K562 (cell line): ENCODE results near the gene PTPN7. TPM values are rescaled to one million over a fixed set of nuclear protein-coding genes. Genes with fewer than 3 reads are reported as not detected.
A peak's percentile ranks its signal among the peaks of the same experiment; 100 is the strongest.
"Not testable (repeated sequence)": the region's sequence is repeated elsewhere in the genome, so short reads cannot be mapped to it uniquely, and the experiment has no call there.

ENCODE experiments used
- ATAC-seq: fragments of 200-7000 bp; cut with Tn5 transposase; 3 replicates; pipeline ENCODE4 v1.9.1; 2020; ENCODE audit warnings: moderate library complexity
- BruUV-seq: library from RNA; stranded (reverse); fragments of 400-500 nt; replicated peaks from 2 replicates; lab custom pipeline; 2021; lab: Mats Ljungman, UMichigan
- CTCF ChIA-PET: fragments of 300-600 bp; formaldehyde crosslinking; extraction: SDS; loops from one replicate; lab custom pipeline; 2021; ENCODE audit warnings: low intra/inter-chr PET ratio; lab: Yijun Ruan, JAX
- POLR2A ChIA-PET: fragments of 300-600, 350-650 bp; sonication (Branson Sonifier 250); formaldehyde crosslinking; extraction: SDS; loops from one replicate; lab custom pipeline; 2021; ENCODE audit warnings: antibody characterized with exemption, inconsistent platforms; lab: Yijun Ruan, JAX
- DNase-seq, 4 experiments: peaks; one replicate each; pipeline versions ENCODE4 v3.0.0 to v3.0.0-alpha.2; 2011 to 2018; ENCODE audit warnings: low spot score in 3 of 4, mixed read lengths in 3 of 4; ENCODE audit errors: extremely low read depth in 1 of 4
- FAIRE-seq: peaks from 2 replicates; lab custom pipeline; 2011; peaks lifted over from hg19 to GRCh38; lab: Jason Lieb, UNC
- H2AFZ ChIP-seq: 2 replicates; pipeline ENCODE4 v1.6.0; 2011; ENCODE audit warnings: low read depth, low read length, control low read depth, inconsistent platforms
- H3K27ac ChIP-seq: fragments of 200-600 bp; 3 replicates; pipeline ENCODE4 v1.8.0; 2011; ENCODE audit warnings: low read depth, mild to moderate bottlenecking, control low read depth, inconsistent platforms, low read length, moderate library complexity, mixed read lengths; ENCODE audit errors: extremely low read depth
- H3K27me3 ChIP-seq, 2 experiments: fragments of 300-600 bp in 1 of 2; 2 replicates in 1 of 2; 3 replicates in 1 of 2; pipeline versions ENCODE4 v1.6.0 to v1.8.0; 2011; ENCODE audit warnings: inconsistent platforms in 2 of 2, low read length in 2 of 2, mild to moderate bottlenecking in 1 of 2, mixed read lengths in 1 of 2, moderate library complexity in 1 of 2; ENCODE audit not compliant: control insufficient read depth in 2 of 2, insufficient read depth in 2 of 2
- H3K36me3 ChIP-seq: fragments of 300-600 bp; 3 replicates; pipeline ENCODE4 v1.8.0; 2011; ENCODE audit warnings: mild to moderate bottlenecking, low read length, inconsistent platforms; ENCODE audit not compliant: control insufficient read depth, insufficient read depth
- H3K4me1 ChIP-seq, 2 experiments: fragments of 200-600 bp in 1 of 2; replicated peaks in 1 of 2; 2 replicates in 1 of 2; 3 replicates in 1 of 2; pipeline versions ENCODE4 v1.5.1 to v1.8.0; 2011; ENCODE audit warnings: inconsistent platforms in 2 of 2, low read length in 2 of 2, mild to moderate bottlenecking in 1 of 2, mixed read lengths in 1 of 2, moderate library complexity in 1 of 2; ENCODE audit not compliant: control insufficient read depth in 2 of 2, insufficient read depth in 2 of 2
- H3K4me2 ChIP-seq: 2 replicates; pipeline ENCODE4 v1.6.1; 2011; ENCODE audit warnings: low read length, control low read depth, inconsistent platforms, mixed read lengths; ENCODE audit not compliant: insufficient read depth
- H3K4me3 ChIP-seq: fragments of 200-600 bp; sonication (generic), shearing (Covaris generic); 2 replicates; pipeline ENCODE4 v1.5.1; 2016; ENCODE audit warnings: control low read depth, inconsistent platforms
- H3K79me2 ChIP-seq: fragments of 200-600 bp; 3 replicates; pipeline ENCODE4 v1.8.0; 2011; ENCODE audit warnings: low read length, inconsistent platforms; ENCODE audit not compliant: control insufficient read depth, insufficient read depth
- H3K9ac ChIP-seq, 2 experiments: 2 replicates each; pipeline versions ENCODE4 v1.6.0 to v1.6.1; 2011; ENCODE audit warnings: low read depth in 2 of 2, low read length in 2 of 2, control low read depth in 1 of 2, inconsistent platforms in 1 of 2, mild to moderate bottlenecking in 1 of 2, mixed read lengths in 1 of 2; ENCODE audit not compliant: insufficient read depth in 1 of 2
- H3K9me1 ChIP-seq: one replicate; pipeline ENCODE4 v1.6.0; 2011; ENCODE audit warnings: inconsistent platforms, mild to moderate bottlenecking, low read length, moderate library complexity; ENCODE audit not compliant: control insufficient read depth, insufficient read depth
- H3K9me3 ChIP-seq: replicated peaks from 2 replicates; pipeline ENCODE4 v1.5.1; 2011; ENCODE audit warnings: low read depth, low read length, inconsistent platforms; ENCODE audit not compliant: control insufficient read depth, insufficient read depth
- H4K20me1 ChIP-seq: replicated peaks from 2 replicates; pipeline ENCODE4 v1.6.1; 2011; ENCODE audit warnings: low read length, inconsistent platforms, mixed read lengths; ENCODE audit not compliant: control insufficient read depth, insufficient read depth
- MBD2 ChIP-seq: sonication (generic); IDR thresholded peaks from 2 replicates; pipeline ENCODE4 v1.6.1; 2016; ENCODE audit warnings: low read depth, borderline replicate concordance
- POLR2A ChIP-seq: fragments of 450-650 bp; conservative IDR thresholded peaks from 2 replicates; pipeline ENCODE4 v1.6.1; 2016
- POLR2AphosphoS2 ChIP-seq: IDR thresholded peaks from 2 replicates; pipeline ENCODE4 v1.6.1; 2012; ENCODE audit warnings: low read length, improper control_type of control experiment
- POLR2B ChIP-seq: fragments of 450-650 bp; IDR thresholded peaks from 2 replicates; pipeline ENCODE4 v1.6.1; 2018; ENCODE audit warnings: low read depth; ENCODE audit not compliant: partially characterized antibody
- SNIP1 ChIP-seq: fragments of 450-650 bp; IDR thresholded peaks from 2 replicates; pipeline ENCODE4 v1.7.1; 2017; ENCODE audit warnings: low read depth, mild to moderate bottlenecking
- SUPT5H ChIP-seq: fragments of 450-650 bp; IDR thresholded peaks from 2 replicates; pipeline ENCODE4 v1.6.1; 2016
- ZNF3 ChIP-seq: fragments of 250-450 bp; sonication (Bioruptor Pico); IDR thresholded peaks from 2 replicates; pipeline ENCODE4 v1.5.0; 2021; ENCODE audit warnings: mild to moderate bottlenecking, moderate library complexity
- ZNF384 ChIP-seq: IDR thresholded peaks from 2 replicates; pipeline ENCODE4 v1.6.1; 2012; ENCODE audit warnings: low read depth, low read length, improper control_type of control experiment
- ZNF586 ChIP-seq: fragments of 450-650 bp; formaldehyde crosslinking; conservative IDR thresholded peaks from 2 replicates; pipeline ENCODE4 v1.4.0; 2020; ENCODE audit warnings: mild to moderate bottlenecking, moderate library complexity
- ZNF75A ChIP-seq: fragments of 450-650 bp; formaldehyde crosslinking; IDR thresholded peaks from 2 replicates; pipeline ENCODE4 v1.4.0; 2020; ENCODE audit warnings: mild to moderate bottlenecking
- WGBS: fragments of 100-300 bp; shearing (Covaris generic); methylation state at CpG from one replicate; pipeline ENCODE4 v1.1.6; 2016; ENCODE audit warnings: low coverage, mixed read lengths; ENCODE audit not compliant: insufficient coverage; ENCODE audit errors: missing lambda C conversion rate; 5-methylcytosine and 5-hydroxymethylcytosine counted together
- in situ Hi-C: fragments of 300-500 bp; cut with MboI; formaldehyde crosslinking; loops from 4 replicates; pipeline ENCODE4 v1.15.0; 2018; ENCODE audit warnings: inconsistent platforms, mixed read lengths
- intact Hi-C: fragments of 100-400 bp; cut with micrococcal nuclease; formaldehyde crosslinking; loops from 2 replicates; pipeline ENCODE4 v1.14.2; 2022
- polyA plus RNA-seq, 8 experiments: library from polyadenylated mRNA; depleted of rRNA in 4 of 8; stranded (reverse) in 5 of 8; unstranded in 3 of 8; fragments of >200 nt; fragmentation: Nextera tagmentation in 2 of 8; fragmentation: Illumina TruSeq in 1 of 8; extraction: Ambion mirVana in 2 of 8; extraction: Trizol in 1 of 8; gene quantifications; 2 replicates each; pipeline versions ENCODE4 v1.2.1 to v1.2.3, GENCODE V29; 2011 to 2014; ENCODE audit warnings: inconsistent platforms in 1 of 8, missing spikeins in 1 of 8
- total RNA-seq, 7 experiments: library from RNA; depleted of rRNA in 6 of 7; stranded (reverse); fragments of >200 nt in 6 of 7; fragmentation: Illumina TruSeq in 2 of 7; extraction: Trizol in 2 of 7; gene quantifications; 2 replicates each; pipeline versions ENCODE4 v1.2.1 to v1.2.3, GENCODE V29; 2011 to 2021; ENCODE audit warnings: low replicate concordance in 1 of 7
- TF ChIP-seq, protein P1 (sequence below), 2 experiments: fragments of 450-650 bp; formaldehyde crosslinking in 1 of 2; IDR thresholded peaks; 2 replicates each; pipeline versions ENCODE4 v1.4.0 to v1.6.1; 2014 to 2020; ENCODE audit warnings: mild to moderate bottlenecking in 2 of 2, borderline replicate concordance in 1 of 2, low read depth in 1 of 2
- TF ChIP-seq, protein P2 (sequence below): fragments of 250-450 bp; sonication (Bioruptor Pico); IDR thresholded peaks from 2 replicates; pipeline ENCODE4 v1.9.0; 2021; ENCODE audit warnings: mild to moderate bottlenecking

Gene PTPN7
- total and polyA plus RNA-seq, 9 of the 15 experiments (the other 6 are each of a cell fraction or from before 2014, with no cell fraction given): 18.7 to 144 (median 120) TPM

DNA sequence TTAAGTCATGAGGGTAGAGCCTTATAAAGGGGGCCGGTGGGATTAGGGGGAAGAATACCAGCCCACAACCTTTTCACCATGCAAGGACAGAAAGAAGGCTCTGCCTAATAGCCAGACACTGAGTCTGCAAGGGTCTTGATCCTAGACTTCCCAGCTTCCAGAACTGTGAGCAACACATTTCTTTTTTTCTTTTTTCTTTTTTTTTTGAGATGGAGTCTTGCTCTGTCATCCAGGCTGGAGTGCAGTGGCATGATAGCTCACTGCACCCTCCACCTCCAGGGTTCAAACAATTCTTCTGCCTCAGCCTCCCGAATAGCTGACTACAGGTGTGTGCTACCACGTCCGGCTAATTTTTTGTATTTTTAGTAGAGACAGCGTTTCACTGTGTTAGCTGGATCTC, 14.1 kb downstream of the PTPN7 start:
- no peak for ATAC-seq
- BruUV-seq: no TSS peak
- POLR2A ChIA-PET: interaction anchor here (0.6 to 8.9 kb wide), 6 partner anchors 10 to 279 kb away, joined by 3 to 49 read pairs (median 10); partner anchors contain the start of gene PTPN7

DNA sequence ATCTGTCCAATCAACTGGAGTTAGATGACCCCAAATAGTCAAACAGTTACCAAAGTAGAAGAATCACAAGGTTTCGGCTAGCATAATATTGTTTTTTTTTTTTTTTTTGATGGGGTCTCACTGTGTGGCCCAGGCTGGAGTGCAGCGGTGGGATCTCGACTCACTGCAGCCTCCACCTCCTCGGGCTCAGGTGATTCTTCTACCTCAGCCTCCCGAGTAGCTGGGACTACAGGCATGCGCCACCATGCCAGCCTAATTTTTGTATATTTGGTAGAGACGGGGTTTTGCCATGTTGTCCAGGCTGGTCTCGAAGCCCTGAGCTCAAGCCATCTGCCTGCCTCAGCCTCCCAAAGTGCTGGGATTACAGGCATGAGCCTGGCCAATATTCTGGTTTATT, 14.7 kb downstream of the PTPN7 start:
- FAIRE-seq, H3K27ac ChIP-seq, intact Hi-C loops, H3K9me1 ChIP-seq, H3K4me2 ChIP-seq, BruUV-seq, H3K9me3 ChIP-seq, H3K9ac ChIP-seq, H3K4me3 ChIP-seq, in situ Hi-C loops, DNase-seq, ATAC-seq, H3K27me3 ChIP-seq, H2AFZ ChIP-seq, H4K20me1 ChIP-seq, CTCF ChIA-PET: not testable (repeated sequence)
- 98% methylated on average over 5 of the region's 8 CpGs for WGBS
- H3K36me3 ChIP-seq: peaks cover 43% of the 10 kb centered on the region
- H3K4me1 ChIP-seq: peaks cover 27 to 36% of the 10 kb centered on the region in 2 experiments; a peak in 4 of 5 replicates
- peaks cover 25% of the 10 kb centered on the region for H3K79me2 ChIP-seq
- POLR2A ChIA-PET: interaction anchor here (0.6 to 8.9 kb wide), 7 partner anchors 10 to 449 kb away, joined by 3 to 49 read pairs (median 3); partner anchors contain the start of gene PTPN7
- 0 out of 2 replicates have a peak, but pooled peaks have one; percentile 16 for TF ChIP-seq ZNF384
- TF ChIP-seq, protein P1, sequence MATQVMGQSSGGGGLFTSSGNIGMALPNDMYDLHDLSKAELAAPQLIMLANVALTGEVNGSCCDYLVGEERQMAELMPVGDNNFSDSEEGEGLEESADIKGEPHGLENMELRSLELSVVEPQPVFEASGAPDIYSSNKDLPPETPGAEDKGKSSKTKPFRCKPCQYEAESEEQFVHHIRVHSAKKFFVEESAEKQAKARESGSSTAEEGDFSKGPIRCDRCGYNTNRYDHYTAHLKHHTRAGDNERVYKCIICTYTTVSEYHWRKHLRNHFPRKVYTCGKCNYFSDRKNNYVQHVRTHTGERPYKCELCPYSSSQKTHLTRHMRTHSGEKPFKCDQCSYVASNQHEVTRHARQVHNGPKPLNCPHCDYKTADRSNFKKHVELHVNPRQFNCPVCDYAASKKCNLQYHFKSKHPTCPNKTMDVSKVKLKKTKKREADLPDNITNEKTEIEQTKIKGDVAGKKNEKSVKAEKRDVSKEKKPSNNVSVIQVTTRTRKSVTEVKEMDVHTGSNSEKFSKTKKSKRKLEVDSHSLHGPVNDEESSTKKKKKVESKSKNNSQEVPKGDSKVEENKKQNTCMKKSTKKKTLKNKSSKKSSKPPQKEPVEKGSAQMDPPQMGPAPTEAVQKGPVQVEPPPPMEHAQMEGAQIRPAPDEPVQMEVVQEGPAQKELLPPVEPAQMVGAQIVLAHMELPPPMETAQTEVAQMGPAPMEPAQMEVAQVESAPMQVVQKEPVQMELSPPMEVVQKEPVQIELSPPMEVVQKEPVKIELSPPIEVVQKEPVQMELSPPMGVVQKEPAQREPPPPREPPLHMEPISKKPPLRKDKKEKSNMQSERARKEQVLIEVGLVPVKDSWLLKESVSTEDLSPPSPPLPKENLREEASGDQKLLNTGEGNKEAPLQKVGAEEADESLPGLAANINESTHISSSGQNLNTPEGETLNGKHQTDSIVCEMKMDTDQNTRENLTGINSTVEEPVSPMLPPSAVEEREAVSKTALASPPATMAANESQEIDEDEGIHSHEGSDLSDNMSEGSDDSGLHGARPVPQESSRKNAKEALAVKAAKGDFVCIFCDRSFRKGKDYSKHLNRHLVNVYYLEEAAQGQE (IDR thresholded peaks at IDR 0.05; ENCODE audit: borderline replicate concordance): not testable (repeated sequence)
- TF ChIP-seq, protein P1 (CRISPR knock-in tag; IDR thresholded peaks at IDR 0.05; ENCODE audit: low read depth): peak; percentile 29; the same call in 1 of the 2 replicates

More for the DNA sequence above, 14.1 kb downstream of the PTPN7 start:
- H3K4me1 ChIP-seq: peaks cover 32 to 37% of the 10 kb centered on the region in 2 experiments; a peak in 4 of 5 replicates
- H3K9me1 ChIP-seq: peaks cover 4% of the 10 kb centered on the region
- H3K79me2 ChIP-seq: peaks cover 25% of the 10 kb centered on the region
- peaks cover 7% of the 10 kb centered on the region for H4K20me1 ChIP-seq
- FAIRE-seq: no peak
- H3K27me3 ChIP-seq: no peaks in the 10 kb centered on the region
- H3K36me3 ChIP-seq: peaks cover 45% of the 10 kb centered on the region
- H3K4me3 ChIP-seq: no peak overlapping the region
- H3K9me3 ChIP-seq: no peaks in the 10 kb centered on the region
- WGBS: 70% methylated on average over 5 of the region's 5 CpGs
- no peak overlapping the region for H3K4me2 ChIP-seq
- H3K9ac ChIP-seq: no peak overlapping the region
- no peak overlapping the region for H2AFZ ChIP-seq
- CTCF ChIA-PET: no interaction called here
- H3K27ac ChIP-seq: no peak overlapping the region
- TF ChIP-seq, protein P2, sequence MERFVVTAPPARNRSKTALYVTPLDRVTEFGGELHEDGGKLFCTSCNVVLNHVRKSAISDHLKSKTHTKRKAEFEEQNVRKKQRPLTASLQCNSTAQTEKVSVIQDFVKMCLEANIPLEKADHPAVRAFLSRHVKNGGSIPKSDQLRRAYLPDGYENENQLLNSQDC: no peak
- TF ChIP-seq ZNF586 (CRISPR knock-in tag) (no peak), SUPT5H (peak; percentile 76), MBD2 (0 out of 2 replicates have a peak, but pooled peaks have one; percentile 10), POLR2A (peak; percentile 66), ZNF3 (CRISPR knock-in tag) (peak; percentile 10; the same call in 1 of the 2 replicates), ZNF75A (CRISPR knock-in tag) (no peak), POLR2B (peak; percentile 46), SNIP1 (no peak), POLR2AphosphoS2 (peak; percentile 10; the same call in 1 of the 2 replicates)
- no peak for DNase-seq
- in situ Hi-C loops (no loop called here), intact Hi-C loops (no loop called here)
